HFF-Myc (cell line): ENCODE measurements around the gene TNRC18.
A peak's percentile ranks its signal among the peaks of the same experiment; 100 is the strongest.

ENCODE experiments used
- DNase-seq: peaks from one replicate; pipeline ENCODE4 v3.0.0-alpha.2; 2011; ENCODE audit warnings: low read depth; ENCODE audit errors: extremely low read depth
- H3K4me3 ChIP-seq: replicated peaks from 2 replicates; pipeline ENCODE4 v1.5.1; 2011; ENCODE audit warnings: low read depth, mild to moderate bottlenecking, control low read depth, low read length
- TF ChIP-seq, protein P1 (sequence below): IDR thresholded peaks from 2 replicates; pipeline ENCODE4 v1.5.1; 2012; ENCODE audit warnings: mild to moderate bottlenecking, low read depth, low read length, control low read depth; ENCODE audit errors: missing control alignments

TNRC18 gene

DNA sequence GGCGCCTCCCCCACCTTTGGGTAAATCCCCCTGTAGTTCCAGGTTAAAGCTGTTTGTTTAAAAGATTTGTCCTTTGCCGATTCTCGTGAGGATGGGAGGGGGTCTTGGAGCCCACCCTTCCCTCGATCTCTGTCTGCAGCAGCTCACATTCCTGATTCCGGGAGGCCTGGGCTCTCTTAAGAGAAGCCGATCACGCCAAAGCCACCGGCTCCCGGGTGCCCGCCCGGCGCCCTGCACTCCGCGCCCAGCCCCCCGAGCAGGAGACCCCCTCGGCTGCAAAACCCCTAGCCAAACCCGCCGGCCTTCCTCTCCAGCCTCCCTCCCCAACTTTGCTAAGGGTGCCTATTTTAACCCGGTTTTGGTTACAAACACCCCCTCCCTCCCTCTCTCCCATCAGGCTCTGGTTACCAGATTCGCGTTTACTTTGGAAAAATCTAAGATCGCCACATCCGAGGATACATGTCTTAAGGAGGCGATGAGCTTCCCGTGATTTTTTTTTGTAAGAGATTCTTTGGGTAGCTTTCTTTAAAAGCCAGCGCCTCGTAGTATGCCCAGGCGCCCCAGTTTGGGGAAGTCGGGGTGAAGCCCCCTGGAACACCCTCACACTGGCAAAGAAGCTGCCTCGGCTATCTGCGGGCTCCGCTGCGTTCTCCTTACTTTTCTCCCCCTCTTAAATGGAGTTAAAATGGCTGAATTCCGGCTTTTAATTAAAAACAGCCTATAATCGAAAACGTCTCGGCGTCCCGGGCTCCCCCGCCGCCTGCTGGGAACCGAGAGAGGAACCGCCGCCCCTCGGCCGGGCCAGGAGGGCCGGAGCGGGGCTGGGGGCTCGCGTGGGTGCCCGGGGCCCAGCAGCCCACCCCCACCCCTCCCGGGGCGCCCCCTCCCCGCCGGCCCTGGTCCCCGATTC, 983 bp downstream of the TNRC18 start:
- H3K4me3 ChIP-seq: peak overlapping the region; percentile 95
- DNase-seq: no peak
- TF ChIP-seq, protein P1, sequence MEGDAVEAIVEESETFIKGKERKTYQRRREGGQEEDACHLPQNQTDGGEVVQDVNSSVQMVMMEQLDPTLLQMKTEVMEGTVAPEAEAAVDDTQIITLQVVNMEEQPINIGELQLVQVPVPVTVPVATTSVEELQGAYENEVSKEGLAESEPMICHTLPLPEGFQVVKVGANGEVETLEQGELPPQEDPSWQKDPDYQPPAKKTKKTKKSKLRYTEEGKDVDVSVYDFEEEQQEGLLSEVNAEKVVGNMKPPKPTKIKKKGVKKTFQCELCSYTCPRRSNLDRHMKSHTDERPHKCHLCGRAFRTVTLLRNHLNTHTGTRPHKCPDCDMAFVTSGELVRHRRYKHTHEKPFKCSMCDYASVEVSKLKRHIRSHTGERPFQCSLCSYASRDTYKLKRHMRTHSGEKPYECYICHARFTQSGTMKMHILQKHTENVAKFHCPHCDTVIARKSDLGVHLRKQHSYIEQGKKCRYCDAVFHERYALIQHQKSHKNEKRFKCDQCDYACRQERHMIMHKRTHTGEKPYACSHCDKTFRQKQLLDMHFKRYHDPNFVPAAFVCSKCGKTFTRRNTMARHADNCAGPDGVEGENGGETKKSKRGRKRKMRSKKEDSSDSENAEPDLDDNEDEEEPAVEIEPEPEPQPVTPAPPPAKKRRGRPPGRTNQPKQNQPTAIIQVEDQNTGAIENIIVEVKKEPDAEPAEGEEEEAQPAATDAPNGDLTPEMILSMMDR: no peak

DNA sequence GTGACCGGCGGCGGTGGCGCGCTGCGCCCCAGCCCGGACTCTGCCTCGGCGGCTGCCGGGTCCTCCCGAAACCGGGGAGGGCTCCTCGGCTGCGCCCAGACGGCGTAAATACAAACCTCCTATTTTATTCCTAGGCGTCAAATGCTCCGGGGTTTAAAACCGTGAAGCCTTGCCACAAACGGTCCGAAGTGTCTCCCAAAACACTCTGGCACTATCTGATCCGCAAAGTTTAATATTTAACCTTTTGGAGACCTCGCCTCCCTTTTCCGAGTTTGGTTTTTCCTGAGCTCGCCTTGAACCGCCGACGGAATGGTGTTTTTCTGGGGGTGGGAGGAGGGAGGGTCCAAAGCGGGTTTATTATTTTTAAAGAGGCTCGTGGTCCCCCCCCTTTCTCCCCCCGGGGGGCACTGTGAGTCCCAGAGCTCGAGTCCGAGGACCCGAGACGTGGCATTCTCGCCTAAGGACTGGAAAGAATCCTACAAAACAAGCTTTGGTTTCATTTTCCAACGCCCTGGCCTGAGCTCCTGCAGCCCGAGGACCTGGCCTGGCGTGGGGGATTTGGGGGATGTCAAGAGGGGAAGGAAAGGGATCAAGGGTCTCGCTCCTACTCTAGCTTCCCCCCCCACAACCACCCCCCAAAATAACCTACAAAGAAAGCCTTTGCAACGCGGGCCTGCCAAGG, 1.8 kb downstream of the TNRC18 start:
- TF ChIP-seq, protein P1: no peak
- peak overlapping the region; percentile 95 for H3K4me3 ChIP-seq
- DNase-seq: no peak

DNA sequence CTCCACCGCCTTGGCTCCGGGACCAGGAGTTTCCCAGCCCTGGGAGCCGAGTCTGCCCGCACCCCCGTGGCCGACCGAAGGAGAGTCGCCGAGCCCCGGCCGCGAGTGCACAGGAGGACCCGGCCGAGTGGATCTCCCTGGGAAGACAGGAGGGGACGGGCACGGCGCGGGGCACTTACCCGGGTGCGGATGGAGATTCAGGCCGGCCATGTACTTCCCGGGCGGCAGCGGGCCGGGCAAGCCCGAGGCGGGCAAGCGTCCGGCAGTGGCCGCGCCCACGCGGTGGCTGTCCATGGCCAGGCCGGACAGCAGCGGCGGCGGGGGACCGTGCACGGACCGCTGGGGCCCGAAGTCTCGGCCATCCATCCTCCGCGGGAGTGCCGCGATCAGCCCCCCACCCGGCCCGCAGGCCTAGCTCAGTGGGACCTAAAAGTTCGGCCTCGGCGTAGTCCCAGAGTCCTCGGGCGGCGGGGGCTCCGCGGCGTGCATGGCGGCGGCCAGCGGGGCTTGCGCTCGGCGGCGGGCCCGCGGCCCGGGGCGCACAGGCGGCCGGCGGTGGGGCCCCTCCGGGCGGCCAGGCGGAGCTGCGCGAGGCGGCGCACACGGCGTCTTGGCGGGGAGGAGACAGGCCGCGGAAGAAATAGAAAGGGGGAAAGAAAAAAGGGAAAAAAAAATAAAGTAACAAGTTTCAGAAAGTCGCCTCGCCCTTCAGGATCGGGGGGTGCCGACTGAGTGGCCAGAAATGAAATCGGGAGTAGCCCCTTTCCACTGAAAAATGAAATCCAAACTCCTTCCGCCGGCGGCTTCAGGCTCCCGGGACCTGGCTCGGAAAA, 2.5 kb downstream of the TNRC18 start:
- TF ChIP-seq, protein P1: no peak
- DNase-seq: no peak
- peak overlapping the region; percentile 95 for H3K4me3 ChIP-seq

DNA sequence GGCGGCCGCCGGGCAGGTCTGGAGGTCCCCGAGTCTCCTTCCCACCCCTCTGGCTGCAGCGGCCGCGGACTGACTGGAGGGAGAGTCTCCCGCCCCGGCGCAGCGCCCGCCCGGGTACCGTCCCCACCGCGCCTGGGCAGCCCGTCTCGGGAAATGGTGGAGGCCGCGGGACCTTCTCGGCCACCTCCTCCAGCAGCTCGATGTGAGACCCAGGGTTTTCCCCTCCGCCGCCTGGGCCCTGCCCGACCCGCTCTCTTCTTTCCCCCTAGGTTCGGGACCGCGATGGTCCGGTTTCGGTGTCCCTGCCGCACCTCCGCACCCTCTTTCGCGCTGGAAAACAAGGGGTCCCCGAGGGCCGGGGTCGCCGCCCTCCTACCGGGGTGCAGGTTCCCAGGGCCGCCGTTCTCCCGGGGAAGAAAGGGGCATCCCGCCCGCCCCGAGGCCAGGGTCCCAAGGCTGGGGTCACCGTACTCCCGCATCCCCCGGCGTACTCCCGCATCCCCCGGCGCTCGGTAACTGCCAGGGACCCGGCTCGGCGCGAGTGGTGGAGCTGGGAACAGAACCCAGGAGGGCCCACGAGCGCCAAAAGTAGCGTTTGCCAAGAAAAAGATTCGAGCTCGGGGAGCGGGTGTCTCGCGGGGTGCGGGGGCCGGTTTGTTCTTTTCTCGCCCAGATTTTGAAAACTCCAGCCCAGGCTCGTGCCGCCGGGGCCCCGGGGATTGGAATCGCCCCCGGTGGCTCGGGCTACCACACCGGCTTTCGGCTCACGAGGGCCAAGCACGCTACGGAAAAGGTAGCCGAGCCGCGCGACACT, 3.4 kb downstream of the TNRC18 start:
- peak overlapping the region; percentile 95 for H3K4me3 ChIP-seq
- no peak for DNase-seq
- TF ChIP-seq, protein P1: no peak

DNA sequence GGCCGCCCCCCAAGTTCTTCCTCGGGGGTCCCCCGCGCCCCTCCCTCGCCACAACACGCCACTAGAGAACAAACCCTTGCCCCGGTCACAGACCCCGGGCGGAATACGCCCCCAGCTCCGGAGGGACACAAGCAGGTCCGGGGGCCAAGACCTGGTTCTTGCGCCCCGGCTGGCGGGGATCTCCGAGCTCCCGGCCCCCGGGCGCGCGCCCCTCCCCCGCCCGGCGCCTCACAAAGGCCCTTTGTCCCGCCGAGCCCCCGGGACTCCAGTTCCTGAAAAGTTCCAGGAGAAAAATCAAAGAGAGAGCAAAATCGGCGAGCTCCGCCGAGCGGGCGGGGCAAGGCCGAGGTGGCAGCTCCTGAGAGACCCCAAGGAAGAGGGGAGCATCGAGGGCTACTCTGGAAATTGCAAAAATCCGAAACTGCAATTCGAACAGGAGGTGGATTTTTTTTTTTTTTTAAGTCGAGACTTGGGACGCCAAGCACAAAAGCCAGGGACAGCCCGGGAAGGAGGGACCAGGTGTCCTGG, 4.0 kb downstream of the TNRC18 start:
- DNase-seq: no peak
- TF ChIP-seq, protein P1: no peak
- H3K4me3 ChIP-seq: peak overlapping the region; percentile 95

DNA sequence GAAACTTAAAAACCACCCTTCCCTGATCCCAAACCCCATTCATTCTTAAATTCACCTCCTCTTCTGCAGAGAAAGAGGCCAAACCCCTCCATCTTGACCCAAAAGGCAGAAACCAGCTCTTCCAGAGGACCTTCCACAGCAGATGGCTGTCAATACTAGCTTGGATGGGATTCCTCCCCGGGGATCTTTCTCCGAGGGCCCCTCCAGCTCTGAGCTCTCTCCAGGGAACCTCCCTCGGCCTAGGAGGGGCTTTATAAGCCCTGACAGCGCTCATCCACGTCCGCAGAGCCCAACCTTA, 5.4 kb downstream of the TNRC18 start:
- no peak for DNase-seq
- TF ChIP-seq, protein P1: no peak
- peak overlapping the region; percentile 95 for H3K4me3 ChIP-seq
